Islet of Langerhans (tissue), 1 donor: ENCODE measurements around the gene CEP295NL.
"Not testable (repeated sequence)": the region's sequence is repeated elsewhere in the genome, so short reads cannot be mapped to it uniquely, and the experiment has no call there.

ENCODE experiments used
- FAIRE-seq: peaks from one replicate; lab custom pipeline; 2011; peaks lifted over from hg19 to GRCh38; lab: Jason Lieb, UNC

CEP295NL gene

DNA sequence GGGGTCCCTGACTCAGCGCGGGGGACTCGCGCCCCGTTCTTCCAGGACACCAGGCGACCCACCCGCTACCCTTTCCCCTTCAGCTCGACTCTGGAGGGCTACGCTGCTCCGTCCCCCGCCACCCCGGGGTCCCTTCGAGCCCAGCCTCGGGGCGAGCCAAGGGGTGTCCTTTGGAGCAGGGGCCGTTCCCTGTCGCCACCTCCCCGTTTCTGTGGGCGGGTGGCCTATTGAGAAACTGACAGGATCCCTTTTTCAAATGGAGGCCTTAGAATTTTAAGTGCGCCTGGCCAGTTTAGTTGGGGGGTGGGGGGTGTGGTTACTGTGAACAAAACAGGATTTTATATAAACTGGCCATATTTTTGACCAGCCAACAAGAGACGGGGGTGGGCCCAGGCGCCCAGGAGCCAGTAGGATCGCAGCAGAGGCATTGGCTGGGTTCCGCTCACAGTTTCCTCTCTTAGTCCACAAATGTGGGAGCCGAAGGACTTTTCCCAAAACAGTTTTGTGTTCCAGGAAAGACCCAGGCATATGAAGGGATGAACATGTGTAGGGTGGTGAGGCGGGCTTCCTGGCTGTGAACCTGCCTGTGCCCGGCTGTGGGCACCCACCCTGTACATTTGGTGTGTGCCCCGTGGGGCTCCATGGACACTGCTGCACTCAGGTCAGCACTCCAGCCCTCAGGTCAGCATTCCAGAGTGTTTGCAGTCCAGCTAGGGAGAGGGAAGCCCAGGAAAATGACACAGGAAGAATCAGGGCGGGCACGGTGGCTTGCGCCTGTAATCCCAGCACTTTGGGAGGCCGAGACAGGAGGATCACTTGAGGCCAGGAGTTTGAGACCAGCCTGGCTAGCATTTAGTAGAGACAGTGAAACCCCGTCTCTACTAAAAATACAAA lies 22.9 kb upstream of the CEP295NL start:
- no peak for FAIRE-seq

DNA sequence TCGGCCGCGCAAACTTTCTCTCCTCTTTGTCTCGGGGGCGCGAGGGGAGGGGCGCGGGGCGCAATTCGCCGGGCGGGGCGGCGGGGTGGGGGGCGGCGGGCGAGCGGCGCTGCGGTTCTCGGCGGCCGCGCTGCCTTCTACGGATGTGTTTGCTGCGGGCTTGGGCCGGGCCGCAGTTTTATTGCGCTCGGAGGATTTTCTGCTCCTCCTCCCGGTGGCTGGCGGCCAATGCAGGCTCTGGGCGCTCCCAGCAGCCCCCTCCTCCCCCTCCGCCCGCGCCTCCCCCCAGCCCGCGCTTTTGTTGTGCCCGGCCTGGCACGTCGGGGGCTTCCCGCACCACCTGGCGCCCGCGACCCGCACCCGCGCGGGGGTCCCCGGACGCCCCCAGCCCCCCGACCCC lies 22.2 kb upstream of the CEP295NL start, which contains the start of gene TIMP2:
Gene TIMP2, minus strand, starts transcription at position 154 of the 400 bp plus-strand sequence. CDS start 299 bp downstream, outside the sequence.
- FAIRE-seq: no peak

DNA sequence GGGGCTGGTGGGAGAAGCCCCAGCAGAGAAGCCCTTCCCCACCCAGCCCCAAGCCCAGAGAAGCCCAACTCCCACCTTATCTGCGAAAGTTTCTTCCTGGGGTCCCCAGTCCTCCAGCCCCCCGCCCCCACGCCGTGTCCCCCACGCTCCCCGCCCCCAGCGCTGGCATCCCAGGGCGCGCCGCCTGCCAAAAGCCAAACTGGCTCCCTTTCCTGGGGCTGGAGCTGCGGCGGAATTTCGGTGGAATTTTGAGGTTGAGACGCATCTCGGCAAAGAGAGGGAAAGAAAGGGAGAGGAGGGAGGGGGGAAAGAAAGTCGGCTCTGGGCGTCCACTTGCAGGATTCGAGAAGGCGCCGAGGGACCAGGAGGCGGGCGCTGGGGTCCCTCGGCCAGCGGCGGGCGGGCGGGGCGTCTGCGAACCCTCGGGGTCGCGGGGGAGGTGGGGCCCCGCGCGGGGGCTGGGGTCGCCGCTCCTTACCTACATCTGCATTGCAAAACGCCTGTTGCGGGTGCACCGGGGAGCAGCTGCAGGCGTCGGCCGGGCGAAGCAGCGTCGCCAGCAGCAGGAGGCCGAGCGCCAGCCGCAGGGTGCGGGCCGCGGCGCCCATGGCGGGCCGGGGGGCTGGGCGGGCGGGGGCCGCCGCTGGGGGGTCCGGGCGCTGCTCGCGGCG lies 21.6 kb upstream of the CEP295NL start:
- FAIRE-seq: no peak

DNA sequence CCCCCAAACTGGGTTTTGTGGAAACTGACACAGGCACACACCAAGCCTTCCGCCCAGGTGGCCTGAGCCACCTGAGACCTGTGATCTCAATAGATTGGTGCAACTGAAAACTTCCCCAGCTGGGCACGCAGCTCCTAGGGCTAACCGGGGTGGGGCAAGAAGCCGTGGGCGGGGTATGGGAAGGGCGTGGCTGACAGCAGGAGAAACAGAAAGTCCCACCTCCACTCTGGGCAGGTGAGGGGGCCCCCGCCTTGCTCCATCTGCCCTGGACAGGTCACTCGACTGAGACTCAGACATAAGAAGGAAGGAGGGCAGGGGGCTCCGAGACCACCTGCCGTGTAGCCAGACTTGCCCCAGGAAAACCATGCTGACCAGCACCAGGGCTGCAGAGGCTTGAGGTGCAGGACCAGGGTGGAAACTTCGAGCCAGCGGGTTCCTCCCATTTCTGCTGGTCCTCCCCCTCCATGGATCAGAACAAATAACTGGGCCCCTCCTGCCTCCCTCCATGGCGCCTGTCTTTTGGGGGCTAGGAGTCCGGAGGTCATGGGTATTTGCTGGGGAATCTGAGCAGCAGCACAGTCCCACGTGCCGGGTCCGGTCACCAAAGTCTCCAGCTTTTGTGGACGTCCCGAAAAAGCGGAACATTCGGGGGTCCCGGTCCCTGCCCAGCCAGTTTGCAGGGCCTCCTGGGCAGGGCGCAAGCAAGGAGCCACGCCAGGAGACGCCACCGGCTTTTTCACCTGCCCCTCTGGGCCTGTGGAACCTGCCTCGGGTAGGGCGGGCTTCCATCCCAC lies 20.9 kb upstream of the CEP295NL start:
- no peak for FAIRE-seq

GRCh38 chr17:78922816-78923498 lies 20.0 kb upstream of the CEP295NL start:
- FAIRE-seq: no peak

- FAIRE-seq: no peak
Measured at GRCh38 chr17:78921437-78921971, 18.5 kb upstream of the CEP295NL start.

DNA sequence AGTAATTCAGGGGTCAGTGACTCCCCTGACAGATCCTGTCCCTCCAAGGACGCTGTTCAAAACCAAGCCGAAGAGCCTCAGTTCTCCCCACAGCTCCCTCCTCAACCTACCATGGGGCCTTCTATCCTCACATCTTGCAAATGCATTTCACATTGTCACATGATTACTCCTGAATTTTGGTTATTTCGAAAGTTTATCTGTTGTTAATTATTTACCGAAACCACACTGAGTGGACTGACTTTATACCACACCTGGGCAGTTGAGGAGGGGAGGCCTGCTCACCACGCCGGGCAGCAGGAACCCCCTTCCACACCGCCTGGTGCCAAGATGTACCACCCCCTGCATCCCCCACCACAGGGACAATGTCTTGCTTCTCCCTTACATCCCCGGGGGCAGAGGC lies 17.5 kb upstream of the CEP295NL start:
- FAIRE-seq: no peak

- no peak for FAIRE-seq
Measured at GRCh38 chr17:78919861-78920450, 17.0 kb upstream of the CEP295NL start.

GRCh38 chr17:78918979-78919378 lies 16.0 kb upstream of the CEP295NL start:
- no peak for FAIRE-seq

DNA sequence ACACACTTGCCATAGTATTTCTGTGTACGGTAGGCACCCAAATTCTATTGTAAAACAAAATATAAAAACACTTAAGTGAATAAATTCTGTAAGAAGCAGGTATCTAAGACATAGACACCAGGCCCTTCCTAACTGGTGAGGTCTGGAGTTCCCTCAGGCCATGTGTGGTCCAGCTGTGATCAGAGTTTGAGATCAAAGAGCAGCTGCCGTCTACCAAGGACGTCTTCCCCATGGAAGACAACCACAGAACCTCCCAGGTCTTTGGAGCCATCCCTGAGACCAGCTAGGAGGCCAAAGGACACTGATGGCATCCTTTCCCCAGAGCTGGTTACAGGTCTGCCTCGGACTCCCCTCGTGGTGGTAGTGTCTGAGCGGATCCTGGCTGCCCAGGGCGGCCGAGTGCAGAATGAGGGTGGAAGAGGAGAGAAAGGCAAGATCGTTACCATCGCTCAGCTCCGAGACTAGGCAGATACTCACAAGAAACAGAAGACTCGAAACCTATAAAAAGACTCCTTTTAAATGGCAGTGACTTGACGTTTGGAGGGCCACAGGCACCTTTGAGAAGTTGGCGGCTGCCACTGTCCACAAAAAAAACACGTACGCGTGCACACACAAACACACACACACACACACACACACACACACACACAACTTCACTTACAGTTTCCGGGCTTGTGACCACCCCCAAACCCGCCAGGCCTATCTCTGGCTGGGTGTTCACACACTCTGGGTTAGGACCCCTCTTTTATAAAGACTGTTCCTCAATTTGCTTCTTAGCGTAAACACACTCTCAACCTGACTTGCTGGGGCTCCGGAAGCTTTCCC lies 14.7 kb upstream of the CEP295NL start:
- no peak for FAIRE-seq

DNA sequence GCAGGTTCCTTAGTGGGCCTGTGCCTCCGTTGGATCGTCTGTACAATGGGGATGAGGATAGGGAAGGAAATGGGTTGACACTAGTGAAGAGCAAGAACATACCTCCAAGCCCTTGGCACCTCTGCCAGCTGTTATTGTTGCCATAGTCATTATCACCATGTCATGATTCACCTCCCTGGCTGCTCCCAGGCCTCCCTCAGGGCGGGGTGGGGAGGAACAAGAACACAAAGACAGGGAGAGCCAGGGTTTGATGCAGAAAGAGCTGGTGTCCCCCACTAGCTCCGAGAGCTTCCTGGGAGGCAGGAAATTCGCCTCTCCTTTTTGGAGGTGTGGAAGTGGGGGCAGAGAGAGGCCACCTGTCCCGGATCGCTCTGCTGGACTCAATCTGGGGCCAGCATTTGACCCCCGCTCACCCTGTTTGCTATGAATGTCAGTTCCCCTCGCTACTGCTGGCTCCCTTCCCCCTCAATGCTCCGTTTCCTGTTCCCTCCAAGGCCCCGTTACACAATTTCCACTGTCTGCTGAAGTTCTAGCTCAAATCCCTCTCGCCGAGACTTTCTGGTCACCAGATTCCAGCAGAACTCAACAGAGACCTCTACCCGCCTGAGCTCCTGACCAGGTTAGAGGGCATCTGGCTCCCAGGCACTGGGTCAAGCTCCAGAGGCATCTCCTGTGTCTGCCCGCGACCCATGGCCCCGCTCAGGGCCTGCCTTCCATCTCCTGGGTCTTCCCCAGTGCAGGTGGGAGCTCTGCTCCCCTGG lies 13.1 kb upstream of the CEP295NL start:
- no peak for FAIRE-seq

DNA sequence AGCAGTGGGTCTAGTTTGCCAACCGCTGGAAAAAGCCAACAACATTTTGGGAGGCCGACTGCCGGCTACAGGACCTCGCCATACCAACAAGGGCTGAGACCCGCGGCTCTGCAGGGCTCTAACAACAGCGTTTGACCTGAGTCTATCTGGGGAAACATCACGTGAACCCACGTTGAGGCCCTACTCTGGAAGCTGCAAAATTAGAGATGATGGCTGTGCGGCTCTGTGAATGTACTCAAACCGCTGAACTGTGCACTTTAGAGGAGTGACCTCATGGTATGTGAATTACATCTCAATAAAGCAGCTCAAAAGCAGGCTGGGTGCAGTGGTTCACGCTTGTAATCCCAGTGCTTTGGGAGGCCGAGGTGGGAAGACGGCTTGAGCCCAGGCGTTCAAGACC lies 10.1 kb upstream of the CEP295NL start:
- no peak for FAIRE-seq

DNA sequence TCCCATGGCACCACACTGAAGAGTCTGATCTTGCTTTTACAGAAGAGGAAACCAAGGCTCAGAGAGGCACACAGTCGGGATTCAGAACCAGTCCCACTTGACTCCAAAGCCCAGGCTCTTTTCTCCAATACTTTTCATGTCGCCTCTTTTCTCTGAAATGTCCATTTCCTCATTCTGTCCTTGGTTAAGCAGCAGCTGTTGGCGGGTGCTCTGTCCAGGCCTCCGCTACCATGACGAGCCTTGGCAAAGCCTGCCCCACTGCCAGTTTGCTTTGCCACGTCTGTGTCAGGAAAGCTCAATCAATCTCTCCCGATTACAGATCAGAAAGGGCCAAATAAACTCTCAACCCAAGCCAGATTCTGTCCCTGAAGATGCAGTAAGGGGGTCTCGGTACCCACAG lies 9.1 kb upstream of the CEP295NL start:
- FAIRE-seq: no peak

DNA sequence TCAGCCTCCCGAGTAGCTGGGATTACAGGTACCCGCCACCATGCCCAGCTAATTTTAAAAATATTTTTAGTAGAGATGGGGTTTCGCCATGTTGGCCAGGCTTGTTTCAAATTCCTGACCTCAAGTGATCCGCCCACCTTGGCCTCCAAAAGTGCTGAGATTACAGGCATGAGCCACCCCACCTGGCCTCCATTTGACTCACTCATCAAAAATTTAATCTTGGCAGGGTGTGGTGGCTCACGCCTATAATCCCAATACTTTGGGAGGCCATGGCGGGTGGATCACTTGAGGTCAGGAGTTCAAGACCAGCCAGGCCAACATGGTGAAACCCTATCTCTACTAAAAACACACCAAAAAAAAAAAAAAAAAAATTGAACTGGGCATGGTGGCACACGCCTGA lies 8.5 kb upstream of the CEP295NL start:
- not testable (repeated sequence) for FAIRE-seq

DNA sequence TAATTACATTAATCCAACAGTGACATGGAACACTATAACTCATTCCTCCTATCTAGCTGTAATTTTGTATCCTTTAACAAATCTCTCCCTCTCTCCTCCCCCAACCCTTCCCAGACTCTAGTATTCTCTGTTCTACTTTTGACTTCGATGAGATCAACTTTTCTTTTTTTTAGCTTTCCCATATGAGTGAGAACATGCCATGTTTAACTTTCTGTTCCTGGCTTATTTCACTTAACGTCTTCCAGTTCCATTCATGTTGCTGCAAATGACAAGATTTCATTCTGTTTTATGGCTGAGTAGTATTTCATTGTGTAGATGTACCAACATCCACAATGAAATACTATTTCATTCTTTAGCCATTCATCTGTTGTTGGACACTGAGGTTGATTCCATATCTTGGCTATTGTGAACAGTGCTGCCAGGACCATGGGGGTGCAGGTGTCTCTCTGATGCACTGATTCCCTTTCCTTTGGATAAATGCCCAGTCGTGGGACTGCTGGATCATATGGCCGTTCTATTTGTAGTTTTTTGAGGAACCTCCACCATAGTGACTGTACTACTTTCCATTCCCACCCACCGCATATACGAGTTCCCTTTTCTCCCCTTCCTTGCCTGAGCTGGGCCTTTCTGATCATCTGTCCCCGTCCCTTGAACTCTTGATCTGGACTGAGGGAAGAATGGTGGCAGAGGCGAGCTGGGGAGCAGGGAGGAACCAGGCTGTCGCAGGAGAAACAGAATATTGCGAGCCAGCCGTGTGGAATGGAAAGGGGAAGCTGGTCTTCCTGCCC lies 7.7 kb upstream of the CEP295NL start:
- FAIRE-seq: no peak

DNA sequence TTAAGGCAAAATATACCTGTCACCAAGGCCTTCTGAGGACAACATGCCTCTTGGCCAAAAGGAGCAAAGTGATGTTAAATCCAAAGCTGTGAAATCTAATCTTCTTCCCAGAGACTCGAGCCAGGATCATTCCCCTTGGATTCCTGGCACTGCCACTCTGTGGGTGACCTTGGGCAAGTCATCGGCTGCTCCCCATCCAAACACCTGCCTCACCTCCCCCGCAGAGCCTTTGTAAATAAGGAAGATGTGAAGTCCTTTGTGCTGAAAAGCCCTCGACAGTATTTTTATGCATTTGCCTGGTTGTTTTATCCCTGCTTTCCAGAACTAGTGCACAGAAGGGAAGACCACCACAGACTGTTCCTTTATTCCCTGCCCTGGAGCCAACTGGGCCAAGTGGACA lies 5.4 kb upstream of the CEP295NL start:
- no peak for FAIRE-seq

- FAIRE-seq: no peak
Measured at GRCh38 chr17:78905541-78905940, 2.5 kb upstream of the CEP295NL start.

DNA sequence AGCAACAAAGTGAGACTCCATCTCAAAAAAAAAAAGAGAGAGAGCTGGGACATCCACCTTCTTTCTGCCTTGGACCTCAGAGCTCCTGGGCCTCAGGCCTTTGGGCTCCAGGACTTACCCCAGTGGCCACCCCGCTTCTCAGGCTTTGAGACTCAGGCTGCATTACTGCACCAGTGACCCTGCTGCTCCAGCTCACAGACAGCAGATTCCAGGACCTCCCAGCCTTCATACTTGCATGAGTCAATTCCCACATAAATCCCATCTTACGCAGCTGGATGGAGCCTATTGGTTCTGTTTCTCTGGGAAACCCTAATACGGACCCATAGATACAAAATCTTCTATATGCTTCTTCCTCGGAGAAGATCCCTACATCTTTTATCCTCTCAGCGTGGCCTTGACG lies 2.1 kb upstream of the CEP295NL start:
- no peak for FAIRE-seq

DNA sequence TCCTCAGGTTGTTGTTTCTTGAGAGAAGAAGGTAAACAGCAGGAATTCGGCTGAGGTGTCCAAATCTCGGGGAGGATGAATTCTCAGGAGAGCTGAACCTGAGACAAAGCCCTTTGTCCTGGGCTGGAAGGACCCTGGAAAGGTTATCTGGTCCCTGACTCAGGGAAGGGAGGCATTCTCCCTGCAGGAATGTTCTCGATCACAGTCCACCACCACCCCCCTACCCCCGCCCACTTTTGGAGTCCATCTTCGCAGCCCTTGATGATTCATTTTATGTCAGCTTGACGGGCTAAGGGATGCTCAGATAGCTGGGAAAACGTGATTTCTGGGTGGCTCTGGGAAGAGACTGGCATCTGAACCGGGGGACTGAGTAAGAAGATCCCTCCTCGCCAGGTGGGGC lies 1.4 kb upstream of the CEP295NL start:
- no peak for FAIRE-seq
